Mesenteric fat pad (tissue), 1 donor: ENCODE results near the gene TMCO4. TPM values are rescaled to one million over a fixed set of nuclear protein-coding genes. Genes with fewer than 3 reads are reported as not detected.

ENCODE experiments used
- DNase-seq: peaks from one replicate; pipeline ENCODE4 v3.0.0-alpha.2; 2020; ENCODE audit warnings: low spot score
- total RNA-seq: library from RNA; stranded (reverse); fragmentation: NEBNext Ultra II Directional; extraction: Animal tissue kit (Norgen Biotek cat#: 25700); gene quantifications from one replicate; pipeline ENCODE4 v1.2.1, GENCODE V29; 2021
- donor health status: DM: yes; HTN: yes; CAD: no.

TMCO4 gene
- total RNA-seq, 1 donor from 2014 or later = 13.6 TPM

GRCh38 chr1:19661721-19662228 lies 137.9 kb downstream of the TMCO4 start:
- no peak for DNase-seq

- DNase-seq = no peak
Observed at GRCh38 chr1:19658186-19658585, 141.5 kb downstream of the TMCO4 start.

- DNase-seq = no peak
Observed at GRCh38 chr1:19657511-19657910, 142.2 kb downstream of the TMCO4 start.

DNA sequence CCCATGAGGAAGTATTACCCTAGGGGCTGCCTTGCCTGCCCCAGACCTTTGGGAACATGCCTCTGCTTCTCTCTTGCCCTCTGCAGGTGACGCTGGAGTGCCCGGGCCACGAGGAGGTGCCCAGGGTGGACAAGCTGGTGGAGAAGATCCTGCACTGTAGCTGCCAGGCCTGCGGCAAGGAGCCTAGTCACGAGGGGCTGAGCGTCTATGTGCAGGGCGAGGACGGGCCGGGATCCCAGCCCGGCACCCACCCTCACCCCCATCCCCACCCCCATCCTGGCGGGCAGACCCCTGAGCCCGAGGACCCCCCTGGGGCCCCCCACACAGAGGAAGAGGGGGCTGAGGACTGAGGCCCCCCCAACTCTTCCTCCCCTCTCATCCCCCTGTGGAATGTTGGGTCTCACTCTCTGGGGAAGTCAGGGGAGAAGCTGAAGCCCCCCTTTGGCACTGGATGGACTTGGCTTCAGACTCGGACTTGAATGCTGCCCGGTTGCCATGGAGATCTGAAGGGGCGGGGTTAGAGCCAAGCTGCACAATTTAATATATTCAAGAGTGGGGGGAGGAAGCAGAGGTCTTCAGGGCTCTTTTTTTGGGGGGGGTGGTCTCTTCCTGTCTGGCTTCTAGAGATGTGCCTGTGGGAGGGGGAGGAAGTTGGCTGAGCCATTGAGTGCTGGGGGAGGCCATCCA lies 142.8 kb downstream of the TMCO4 start:
- DNase-seq = no peak

DNA sequence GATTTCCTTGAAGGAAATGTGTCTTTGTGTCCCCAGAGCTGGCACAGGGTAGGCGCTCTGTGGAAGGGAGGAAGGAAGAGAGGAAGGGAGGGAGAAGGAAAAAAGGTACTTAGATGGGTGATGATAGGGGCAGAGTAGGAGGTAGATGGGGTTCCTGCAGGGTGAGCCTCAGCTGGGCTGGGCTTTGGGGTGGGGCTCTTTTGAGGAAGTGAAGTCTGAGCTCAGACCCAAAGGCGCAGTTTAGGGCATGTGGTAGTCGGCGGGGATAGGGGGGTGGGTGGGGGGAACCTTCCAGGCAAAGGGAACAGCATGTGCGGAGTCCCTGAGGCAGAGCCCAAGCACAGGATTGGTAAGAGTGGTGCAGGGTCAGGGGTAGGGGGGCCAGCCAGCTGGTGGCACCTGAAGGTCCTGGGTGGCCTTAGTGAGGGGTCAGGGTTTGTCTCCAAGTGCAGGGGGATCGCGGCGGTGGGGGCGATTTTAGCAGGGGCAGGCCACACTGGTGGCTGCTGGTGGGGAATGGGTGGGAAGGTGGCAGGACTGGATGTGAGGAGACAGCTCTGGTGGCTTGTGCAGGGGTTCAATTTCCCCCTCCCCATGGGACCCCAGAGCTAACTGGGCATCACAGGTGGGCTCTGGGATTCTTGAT lies 143.5 kb downstream of the TMCO4 start:
- DNase-seq = no peak

GRCh38 chr1:19655718-19656080 lies 144.0 kb downstream of the TMCO4 start:
- DNase-seq = no peak

DNA sequence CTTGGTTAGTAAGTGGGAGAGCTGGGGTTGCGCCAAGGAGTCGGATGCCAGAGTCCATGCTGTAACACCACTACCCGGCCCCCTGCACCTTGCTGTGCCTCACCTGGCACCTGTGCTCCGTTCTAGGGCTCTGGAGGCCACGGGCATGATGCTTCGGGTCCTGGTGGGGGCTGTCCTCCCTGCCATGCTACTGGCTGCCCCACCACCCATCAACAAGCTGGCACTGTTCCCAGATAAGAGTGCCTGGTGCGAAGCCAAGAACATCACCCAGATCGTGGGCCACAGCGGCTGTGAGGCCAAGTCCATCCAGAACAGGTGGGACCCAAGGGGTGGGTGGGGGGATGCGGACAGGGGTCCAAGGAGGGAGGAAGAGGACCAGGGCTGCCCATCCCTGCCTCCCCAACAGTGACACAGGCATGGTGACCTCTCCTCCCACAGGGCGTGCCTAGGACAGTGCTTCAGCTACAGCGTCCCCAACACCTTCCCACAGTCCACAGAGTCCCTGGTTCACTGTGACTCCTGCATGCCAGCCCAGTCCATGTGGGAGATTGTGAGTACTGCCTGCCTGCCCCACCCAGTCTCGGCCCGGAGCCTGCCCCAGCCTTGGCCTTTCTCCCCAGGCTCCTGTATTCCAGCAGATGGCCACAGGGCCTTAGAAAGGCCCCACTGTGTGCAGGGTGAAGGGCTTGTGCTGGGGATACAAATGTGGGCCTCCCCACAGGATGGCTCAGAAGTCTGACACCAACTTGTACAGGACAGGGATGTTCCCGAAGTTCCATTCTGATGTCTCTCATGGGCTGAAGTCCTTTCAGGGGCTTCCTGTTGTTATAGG lies 144.6 kb downstream of the TMCO4 start:
- DNase-seq = no peak

DNA sequence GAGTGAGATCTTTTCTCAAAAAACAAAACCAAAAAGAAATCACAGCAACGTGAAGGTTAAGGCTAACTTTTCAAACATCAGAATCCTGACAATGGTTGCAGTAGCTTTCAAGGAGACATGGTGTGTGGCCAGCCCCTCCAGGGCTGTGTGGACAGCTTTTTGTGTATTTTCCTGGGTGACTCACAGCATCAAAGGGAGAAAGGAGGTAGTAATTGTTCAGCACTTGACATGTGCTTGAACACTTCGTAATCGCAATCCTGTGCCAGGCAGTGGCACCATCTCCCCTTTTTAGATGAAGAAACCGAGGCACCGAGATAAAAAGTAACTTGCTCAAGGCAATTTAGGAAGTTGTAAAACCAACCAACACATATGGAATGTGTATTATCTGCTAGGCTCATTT lies 145.3 kb downstream of the TMCO4 start:
- DNase-seq = no peak

DNA sequence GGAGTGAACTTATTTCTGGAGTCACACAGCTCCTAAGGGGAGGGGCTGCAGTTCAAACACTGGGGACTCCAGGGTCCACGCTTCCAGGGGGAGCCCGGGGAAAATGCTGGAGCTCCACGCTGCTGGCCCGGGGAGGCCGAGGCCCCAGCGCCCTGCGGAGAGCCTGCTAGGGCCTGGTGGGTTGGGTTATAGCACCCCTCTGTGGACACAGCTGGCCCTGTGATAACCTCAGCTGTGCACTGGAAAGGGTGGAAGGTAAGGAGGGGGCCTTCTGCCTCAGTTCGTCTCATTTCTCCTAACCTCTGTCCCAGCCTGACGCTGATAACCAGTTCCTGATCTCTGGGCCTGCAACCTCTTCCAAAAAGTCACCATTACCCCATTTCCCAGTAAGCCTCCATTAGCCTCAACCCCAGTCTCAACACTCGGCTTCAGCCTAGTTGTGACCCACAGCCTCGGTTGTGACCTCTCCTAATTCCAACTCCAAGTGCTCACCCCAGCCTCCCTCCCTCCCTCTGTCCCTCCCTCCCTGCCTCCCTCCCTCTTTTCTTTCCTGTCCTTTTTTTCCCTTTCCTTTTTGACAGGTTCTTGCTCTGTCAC lies 148.5 kb downstream of the TMCO4 start:
- DNase-seq = no peak

DNA sequence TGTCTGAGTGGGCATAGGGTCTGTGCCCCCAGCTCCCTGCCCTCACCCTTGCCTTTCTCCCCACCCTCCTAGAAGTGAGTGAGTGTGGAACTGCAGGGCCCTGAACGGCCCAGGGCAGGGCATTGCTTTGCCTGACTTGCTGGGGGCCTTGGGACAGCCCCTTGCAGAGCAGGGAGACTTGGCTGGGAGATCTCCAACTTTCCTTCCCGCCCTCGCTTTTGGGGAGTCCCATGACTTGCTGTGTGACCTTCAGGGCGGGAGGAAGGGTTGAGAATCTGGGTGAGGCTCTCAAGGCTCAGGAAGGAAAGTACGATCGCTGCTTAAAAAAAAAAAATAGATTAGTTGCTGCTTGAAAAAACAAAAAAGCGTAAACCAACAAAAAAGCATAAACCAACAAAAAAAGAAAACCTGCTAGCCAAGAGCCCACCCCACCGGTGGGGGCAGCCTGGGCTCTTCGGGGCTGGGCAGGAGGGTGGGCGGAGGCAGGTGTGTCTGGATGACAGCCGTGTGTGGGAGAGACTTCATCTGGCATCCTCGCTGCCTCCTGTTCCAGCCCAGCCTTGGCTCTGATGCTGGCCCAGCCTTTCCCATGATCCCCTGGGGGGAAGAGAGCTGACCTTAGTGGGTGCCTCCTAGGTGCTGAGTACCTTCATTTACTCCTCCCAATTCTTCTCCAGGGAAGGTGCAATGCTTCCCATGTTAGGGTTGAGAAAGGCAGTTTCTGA lies 149.1 kb downstream of the TMCO4 start:
- no peak for DNase-seq

DNA sequence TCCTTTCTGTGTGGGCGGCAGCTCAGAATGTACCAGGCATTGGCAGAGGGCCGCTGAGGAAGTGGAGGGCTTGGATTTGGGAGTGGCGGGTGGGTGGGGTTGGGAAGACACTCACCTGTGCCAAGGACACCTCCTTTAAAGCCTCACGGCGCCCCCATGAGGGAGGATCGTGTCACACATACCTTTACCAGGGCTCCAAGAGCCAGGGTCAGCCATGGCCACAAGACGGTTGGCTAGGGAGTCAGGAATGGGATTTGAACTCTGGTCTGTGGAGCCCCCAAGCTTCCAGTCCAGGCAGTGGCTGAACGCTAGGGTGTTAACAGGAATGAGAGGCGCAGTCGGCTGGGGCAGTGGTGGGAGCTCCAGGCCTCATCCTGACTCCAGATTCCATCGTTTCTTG lies 151.0 kb downstream of the TMCO4 start:
- no peak for DNase-seq

DNA sequence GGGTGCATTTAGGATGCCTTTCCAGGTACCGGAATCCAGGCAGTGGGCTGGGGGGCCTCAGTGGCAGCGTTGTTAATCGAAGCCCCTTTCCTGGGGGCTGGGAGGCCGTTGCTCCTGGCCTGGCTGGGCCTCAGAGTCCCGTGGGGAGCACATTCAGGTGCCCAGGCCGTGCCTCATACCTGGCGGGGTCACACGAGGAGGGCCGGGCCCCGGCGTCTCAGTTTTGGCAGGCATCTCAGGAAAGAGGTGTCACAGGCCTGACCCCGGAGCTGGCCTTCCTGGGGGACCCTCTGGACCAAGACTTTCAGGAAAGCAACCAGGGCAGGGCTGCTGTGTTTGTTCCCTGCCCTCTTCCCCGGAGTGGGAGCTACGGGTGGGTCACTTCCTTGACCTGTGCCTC lies 151.5 kb downstream of the TMCO4 start:
- no peak for DNase-seq

DNA sequence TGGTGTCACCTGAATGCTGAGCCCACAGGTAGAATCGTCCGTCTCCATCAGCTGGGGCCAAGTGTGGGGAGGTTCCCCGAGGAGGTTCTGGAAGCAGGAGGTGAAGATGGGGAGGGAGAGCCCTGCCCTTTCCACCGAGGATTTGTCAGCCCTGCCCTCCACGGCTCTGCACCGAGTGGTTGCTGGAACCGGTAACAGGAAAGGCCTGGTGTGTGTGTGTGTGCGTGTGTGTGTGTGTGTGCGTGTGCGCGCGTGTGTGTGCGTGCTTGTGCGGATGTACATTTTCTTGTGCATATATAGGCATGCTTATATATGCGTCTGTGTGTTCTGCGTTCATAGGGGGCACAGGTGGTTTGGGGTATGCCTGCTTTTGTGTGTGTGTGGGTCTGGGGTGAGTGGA lies 152.1 kb downstream of the TMCO4 start:
- DNase-seq = no peak

GRCh38 chr1:19646377-19647319 lies 153.1 kb downstream of the TMCO4 start:
- no peak for DNase-seq

DNA sequence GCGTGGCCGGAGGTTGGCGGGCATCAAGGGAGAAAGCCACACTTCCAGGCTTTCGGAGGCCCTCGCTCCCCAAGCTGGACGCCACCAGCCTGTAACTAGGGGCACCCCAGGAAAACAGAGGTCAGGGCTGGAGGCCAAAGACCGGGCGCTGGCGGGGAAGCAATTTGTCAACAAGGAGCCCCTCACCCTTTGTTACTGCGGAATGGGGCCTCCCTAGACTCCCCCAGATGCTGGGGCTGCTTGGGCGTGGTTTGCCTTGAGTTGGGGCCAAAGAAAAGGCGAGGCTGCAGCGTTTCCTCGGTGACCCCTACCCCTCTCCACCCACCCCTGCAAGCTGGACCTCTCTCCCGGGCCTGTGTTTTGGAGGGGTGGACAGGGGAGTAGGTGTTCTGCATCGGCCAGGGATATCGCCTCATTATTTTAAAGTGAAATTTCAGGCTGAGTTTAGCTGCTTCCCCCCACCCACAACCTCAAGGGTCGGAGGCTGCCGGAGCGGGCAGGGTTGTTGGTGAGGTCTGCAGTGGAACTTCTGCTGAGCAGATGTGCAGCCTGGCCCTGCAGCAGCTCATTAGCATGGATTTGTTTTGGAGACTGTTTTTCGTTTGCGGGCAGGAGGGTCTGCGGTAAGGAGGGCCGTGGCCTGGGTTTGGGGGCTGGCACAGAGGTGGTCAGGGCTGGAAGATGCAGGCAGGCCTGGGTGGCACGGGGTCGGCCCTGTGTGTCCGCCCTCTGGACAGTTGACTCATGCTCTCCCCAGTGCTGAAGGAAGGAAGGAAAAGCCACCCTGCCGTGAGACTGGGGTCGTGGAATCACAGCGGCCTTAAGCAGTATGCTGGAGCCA lies 154.1 kb downstream of the TMCO4 start:
- DNase-seq = no peak

DNA sequence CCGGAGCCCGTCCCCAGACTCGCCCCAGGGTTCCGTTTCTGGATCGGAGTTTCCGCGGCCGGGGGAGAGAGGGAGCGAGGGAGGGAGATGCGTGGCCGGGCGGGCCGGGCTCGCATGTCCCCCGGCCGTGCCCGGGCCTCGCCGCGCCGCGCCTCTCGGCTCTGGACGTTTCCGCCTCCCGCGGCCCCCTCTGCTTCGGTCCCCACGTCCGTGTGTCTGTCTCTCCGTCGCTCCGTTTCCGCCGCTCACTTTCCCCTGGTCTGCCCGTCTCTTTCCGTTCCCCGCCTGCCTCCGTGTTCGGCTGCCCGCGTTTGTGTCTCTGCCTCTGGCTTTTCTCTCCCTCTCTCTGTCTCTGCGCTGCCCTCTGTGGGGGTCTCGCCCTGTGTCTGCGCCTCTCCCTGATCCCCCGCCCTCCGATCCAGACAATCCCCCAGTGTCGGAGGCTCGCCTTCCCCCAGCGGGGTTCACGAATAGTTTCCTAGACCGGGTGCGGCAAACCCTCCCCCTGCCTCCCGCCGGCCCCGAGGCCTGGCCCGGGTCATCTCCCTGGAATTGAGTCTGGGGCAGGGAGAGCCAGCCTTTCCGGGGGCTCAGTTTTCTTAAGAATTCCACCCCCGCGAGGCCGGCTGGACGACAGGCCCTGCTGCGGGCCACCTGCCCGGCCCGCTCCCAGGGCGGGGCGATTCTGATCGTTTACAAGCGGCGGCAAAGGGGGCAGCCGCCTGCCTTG lies 154.9 kb downstream of the TMCO4 start:
- DNase-seq = no peak

GRCh38 chr1:19644395-19644680 lies 155.4 kb downstream of the TMCO4 start:
- no peak for DNase-seq

- peak; percentile 90 for DNase-seq
Observed at GRCh38 chr1:19643602-19644394, 155.9 kb downstream of the TMCO4 start, which contains the start of gene NBL1. Gene NBL1, plus strand, starts transcription at chr1:19644311. Its CDS starts 10,720 bp downstream, at chr1:19655031.
